ENCODE results near the gene LYSET.
"Not testable (repeated sequence)": the region's sequence is repeated elsewhere in the genome, so short reads cannot be mapped to it uniquely, and the experiment has no call there.

DNA sequence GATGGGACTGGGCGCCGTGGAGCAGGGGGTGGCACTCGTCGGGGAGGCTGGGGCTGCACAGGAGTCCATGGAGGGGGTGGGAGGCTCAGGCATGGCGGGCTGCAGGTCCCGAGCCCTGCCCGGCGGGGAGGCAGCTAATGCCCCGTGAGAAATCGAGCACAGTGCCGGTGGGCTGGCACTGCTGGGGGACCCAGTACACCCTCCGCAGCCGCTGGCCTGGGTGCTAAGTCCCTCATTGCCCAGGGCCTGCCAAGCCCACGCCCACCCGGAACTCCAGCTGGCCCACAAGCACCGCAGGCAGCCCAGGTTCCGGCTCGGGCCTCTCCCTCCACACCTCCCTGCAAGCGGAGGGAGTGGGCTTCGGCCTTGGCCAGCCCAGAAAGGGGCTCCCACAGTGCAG is 15.0 kb upstream of the LYSET start:
- TF ChIP-seq CTCF (IDR thresholded peaks at IDR 0.05; ENCODE audit: low read length); EZH2 (IDR thresholded peaks at IDR 0.05; ENCODE audit: borderline replicate concordance, low read length): not testable (repeated sequence)
